HG02571 (cell line): ENCODE measurements around the gene CD22.
"Not testable (repeated sequence)": the region's sequence is repeated elsewhere in the genome, so short reads cannot be mapped to it uniquely, and the experiment has no call there.

Experiments used
- ATAC-seq: cut with Tn5 transposase; IDR thresholded peaks from one replicate; pipeline ENCODE4 v1.9.1; 2021; ENCODE audit warnings: mild to moderate bottlenecking, moderate library complexity; ENCODE audit not compliant: unreplicated experiment

CD22 gene

DNA sequence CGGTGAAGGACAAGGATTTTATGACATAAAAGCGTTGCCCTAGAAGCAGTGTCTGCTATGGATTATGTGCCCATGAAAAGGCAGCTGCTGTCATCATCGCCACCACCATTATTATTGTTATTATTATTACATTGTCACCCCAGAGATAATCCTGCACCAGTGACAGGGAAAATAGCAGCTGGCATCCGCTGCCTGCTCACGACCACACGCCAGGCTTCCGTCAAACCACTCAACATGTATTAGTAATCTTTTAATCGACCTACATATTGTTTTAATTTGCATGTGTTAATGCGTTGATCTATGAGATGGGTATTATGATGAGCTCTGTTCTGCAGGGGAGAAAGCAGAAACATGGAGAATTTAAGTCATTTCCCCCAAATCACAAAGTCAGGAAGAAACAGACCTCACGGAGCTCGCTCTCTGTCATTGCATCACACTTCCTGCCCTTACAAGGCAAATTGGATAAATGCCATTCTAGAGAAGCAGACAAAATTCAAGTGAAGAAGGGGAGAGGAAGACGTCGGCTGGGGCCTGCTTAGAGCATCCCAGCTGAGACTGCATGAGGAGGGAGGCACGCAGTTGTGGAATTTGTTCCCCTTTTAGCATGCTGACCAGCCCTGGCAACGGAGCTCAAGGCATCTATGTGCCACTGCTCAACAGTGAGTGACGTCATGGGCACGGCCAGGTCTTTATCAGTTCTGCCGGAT lies 29.0 kb downstream of the CD22 start, which contains the start of gene FFAR3:
FFAR3 (plus strand) TSS at position 594 of the 707 bp plus-strand sequence. CDS start 431 bp downstream, outside the sequence.
- ATAC-seq, result no peak

DNA sequence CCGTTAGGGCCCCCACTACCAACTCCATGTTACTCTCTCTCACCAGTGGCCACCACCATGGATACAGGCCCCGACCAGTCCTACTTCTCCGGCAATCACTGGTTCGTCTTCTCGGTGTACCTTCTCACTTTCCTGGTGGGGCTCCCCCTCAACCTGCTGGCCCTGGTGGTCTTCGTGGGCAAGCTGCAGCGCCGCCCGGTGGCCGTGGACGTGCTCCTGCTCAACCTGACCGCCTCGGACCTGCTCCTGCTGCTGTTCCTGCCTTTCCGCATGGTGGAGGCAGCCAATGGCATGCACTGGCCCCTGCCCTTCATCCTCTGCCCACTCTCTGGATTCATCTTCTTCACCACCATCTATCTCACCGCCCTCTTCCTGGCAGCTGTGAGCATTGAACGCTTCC lies 29.8 kb downstream of the CD22 start:
- ATAC-seq, result not testable (repeated sequence)

DNA sequence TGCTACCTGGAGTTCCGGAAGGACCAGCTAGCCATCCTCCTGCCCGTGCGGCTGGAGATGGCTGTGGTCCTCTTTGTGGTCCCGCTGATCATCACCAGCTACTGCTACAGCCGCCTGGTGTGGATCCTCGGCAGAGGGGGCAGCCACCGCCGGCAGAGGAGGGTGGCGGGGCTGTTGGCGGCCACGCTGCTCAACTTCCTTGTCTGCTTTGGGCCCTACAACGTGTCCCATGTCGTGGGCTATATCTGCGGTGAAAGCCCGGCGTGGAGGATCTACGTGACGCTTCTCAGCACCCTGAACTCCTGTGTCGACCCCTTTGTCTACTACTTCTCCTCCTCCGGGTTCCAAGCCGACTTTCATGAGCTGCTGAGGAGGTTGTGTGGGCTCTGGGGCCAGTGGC lies 30.4 kb downstream of the CD22 start:
- ATAC-seq, result not testable (repeated sequence)

DNA sequence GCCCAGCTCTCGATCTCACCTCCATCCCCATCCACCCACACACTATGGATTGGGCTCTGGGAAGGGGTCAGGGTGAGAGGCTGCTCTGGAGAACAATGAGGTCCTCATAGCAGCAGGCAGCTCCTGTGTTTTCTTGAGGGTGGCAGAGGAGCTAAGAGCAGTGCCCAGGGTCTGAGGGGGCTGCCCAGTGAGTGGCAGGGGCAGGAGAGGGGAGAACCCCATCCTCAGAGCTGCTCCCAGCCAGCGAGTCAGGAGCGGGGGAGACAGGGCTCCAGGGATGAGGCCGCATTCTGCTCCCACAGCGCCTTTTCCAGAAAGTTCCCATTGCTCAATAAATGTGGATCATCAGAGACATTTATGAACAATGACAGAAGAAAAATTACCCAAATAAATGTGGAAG lies 31.1 kb downstream of the CD22 start:
- not testable (repeated sequence) for ATAC-seq

DNA sequence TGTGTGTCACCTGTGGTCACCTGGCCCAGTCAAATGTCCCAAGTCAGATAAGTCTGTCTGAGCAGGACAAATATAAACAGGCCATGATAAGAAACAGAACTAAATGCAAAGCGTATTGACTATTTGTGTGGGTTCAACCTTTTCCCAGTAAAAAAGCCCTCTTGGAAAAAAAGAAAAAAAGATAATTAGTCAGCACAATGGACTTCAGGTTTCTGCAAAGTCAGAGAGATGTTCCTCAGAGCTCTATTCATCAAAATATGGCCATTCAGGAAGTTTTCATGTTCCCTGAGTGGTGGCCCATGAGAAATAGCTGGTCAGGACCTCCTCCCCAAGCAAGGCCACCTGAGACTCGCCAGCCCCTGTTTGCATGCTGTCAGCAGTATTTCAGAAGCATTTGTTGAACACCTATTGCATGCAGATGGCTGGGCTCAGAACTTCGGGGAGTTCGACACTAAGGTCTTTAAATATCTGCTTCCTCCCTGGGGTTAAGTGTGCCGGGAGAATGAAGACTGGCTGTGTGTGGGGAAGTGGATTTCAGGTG lies 32.0 kb downstream of the CD22 start:
- ATAC-seq, result no peak

DNA sequence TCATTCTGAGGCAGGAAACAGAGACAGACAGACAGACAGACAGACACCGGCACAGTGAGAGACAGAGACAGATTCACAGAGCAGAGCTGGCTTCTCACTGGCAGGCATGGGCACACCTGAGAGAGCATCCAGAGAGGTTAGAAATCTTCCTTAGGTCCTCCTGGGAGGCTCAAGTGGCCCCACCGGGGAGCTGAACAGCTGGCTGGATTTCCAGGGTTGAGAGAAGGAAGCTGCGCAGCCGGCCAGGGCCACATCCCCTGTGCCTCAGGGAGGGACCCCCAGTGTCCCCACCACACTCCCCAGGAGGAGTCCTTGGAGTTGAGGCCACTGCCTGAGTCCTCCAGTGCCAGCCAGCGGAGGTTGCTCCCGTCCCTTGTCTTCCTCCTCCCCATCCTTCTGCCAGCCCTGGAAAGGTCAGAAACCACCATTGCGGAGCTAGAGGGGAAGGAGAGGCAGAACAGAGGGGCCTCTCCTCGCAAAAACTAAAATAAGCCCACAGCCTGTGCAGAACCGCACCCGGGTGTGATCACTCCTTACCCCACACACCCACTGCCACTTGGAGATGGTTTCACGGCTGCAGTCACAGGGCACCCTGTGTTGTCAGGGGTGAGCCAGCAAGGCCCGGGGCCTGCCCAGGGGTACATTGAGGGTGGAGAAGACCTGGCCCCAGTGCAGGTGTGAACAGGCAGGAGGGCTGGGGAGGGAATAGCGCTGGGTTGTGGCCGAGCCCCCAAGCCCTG lies 33.4 kb downstream of the CD22 start:
- no peak for ATAC-seq

DNA sequence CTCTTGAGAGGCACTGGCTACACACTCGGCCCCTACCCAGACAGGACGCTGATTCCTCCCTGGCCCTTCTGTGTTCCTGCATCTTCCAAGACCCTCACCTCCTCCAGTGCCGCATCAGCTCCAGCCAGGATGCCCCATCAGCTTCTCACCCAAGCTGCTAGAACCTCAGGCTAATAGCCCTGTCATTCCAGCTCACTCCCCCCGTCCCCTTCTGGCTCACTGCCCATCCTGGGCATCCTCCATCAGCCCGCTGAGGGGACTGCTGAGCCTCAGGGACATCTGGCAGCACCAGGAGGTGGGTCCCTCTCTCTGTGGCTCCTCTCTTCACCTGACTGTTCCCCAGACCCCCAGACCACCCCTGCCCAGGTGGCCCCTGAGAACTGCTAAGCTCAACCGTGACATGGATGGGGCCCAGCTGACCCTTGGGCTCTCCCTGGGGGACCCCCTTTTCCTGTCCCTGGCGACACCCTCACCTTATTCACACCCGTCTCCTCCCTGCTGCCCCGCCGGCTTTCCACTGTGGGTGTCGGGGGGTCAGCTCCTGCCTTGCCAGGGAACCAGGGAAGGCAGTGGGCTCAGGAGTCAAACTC lies 34.1 kb downstream of the CD22 start:
- no peak for ATAC-seq

DNA sequence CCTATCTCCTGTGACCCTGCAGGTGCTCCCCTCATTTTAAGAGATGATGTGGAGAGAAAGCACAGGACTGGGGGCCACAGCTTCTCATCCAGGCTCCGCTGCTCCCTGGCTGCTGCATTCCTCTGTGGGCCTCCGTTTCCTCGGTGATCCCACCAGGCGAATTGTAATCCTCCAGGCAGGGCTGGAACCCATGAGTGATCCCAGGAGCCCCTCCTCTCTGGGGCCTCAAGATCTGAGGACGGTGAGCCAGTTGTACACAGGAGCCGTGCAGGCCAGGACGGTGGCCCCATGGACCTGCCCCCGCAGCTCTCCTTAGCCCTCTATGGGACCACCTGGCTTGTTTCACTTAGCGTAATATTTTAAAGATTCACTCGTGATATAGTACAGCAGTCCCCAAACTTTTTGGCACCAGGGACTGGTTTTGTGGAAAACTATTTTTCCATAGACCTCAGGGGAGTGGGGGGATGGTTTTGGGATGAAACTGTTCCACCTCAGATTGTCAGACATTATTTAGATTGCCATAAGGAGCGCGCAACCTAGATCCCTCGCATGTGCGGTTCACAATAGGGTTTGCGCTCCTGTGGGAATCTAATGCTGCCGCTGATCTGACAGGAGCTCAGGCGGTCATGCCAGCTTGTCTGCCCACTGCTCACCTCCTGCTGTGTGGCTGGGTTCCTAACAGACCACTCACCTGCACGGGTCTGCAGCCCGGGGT lies 34.9 kb downstream of the CD22 start:
- ATAC-seq, result no peak

DNA sequence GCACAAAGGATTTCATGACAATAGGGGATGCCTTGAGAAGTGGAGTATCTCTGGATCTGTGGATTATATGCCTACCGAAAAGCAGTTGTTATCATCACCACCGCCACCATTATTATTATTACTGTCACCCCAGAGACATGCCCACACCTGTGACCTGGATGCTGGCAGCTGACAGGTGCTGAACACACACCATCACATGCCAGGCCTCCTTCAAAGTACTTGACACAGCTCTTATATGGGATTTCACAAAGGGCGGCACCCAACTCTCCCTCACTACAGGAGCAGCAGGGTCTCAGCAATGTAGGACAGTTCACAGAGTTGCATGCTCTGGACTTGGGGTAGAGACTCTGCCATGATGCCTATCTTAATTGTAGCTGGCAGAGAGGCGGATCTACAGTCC lies 36.3 kb downstream of the CD22 start:
- ATAC-seq, result no peak

DNA sequence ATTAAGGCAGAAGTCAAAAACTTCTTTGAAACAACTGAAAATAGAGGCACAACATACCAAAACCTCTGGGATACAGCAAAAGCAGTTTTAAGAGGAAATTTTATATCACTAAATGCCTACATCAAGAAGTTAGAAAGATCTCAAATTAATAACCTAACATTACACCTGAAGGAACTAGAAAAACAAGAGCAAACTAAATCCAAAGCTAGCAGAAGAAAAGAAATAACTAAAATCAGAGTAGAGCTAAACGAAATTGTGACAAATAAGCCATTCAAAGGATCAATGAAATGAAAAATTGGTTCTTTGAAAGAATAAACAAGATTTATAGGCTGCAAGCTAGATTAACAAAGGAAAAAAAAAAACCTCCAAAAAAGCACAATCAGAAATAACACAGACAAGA lies 39.4 kb downstream of the CD22 start:
- ATAC-seq, result no peak

DNA sequence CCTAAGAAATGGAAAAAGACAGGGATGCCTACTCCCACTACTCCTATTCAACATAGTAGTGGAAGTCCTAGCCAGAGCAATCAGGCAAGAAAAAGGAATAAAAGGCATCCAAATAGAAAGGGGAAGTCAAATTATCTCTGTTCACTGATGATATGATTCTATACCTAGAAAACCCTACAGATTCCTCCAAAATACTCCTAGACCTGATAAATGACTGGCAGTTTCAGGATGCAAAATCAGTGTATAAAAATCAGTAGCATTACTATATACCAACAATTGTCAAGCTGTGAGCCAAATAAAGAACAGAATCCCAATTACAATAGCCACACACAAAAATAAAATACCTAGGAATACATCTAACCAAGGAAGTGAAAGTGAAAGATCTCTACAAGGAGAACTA lies 40.5 kb downstream of the CD22 start:
- ATAC-seq, result no peak

DNA sequence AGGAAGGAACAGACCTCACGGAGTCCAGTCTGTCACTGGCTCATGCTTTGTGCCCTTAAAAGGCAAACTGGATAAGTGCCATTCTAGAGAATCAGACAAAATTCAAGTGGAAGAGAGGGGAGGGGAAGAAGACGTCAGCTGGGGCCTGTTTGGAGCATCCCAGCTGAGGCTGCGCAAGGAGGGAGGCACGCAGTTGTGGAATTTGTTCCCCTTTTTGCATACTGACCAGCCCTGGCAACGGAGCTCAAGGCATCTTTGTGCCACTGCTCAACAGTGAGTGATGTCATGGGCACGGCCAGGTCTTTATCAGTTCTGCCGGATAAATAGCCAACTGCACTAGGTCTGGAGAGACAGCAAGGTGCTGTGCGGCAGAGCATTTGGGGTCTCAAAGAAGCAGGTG lies 41.7 kb downstream of the CD22 start, which contains the start of gene GPR42:
GPR42 (plus strand) TSS at position 347 of the 400 bp plus-strand sequence. CDS start 292 bp downstream, outside the sequence.
- no peak for ATAC-seq

DNA sequence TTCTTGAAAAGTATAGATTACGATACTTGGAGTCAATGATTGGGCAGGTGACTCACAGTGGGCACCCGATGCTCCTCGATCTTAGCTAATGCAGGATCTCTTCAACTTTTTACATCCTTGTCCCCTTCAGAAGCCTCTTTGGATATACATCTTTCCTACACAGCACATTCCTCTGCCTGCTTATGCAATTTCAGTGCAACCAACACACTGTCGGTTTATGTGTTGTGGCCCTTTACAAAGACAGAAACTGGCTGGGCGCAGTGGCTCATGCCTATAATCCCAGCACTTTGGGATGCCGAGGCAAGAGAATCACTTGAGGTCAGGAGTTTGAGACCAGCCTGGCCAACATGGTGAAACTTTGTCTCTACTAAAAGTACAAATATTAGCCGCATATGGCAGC lies 44.5 kb downstream of the CD22 start:
- no peak for ATAC-seq

DNA sequence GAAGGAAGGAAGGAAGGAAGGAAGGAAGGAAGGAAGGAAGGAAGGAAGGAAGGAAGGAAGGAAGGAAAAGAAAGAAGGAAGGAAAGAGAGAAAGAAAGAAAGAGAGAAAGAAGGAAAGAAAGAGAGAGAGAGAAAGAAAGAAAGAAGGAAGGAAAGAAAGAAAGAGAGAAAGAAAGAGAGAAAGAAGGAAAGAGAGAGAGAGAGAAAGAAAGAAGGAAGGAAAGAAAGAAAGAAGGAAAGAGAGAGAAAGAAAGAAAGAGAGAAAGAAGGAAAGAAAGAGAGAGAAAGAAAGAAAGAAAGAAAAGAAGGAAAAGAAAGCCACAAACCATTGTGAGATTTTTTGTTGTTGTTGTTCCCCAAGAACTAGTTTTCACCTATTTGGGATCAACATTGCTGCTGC lies 45.0 kb downstream of the CD22 start:
- not testable (repeated sequence) for ATAC-seq

DNA sequence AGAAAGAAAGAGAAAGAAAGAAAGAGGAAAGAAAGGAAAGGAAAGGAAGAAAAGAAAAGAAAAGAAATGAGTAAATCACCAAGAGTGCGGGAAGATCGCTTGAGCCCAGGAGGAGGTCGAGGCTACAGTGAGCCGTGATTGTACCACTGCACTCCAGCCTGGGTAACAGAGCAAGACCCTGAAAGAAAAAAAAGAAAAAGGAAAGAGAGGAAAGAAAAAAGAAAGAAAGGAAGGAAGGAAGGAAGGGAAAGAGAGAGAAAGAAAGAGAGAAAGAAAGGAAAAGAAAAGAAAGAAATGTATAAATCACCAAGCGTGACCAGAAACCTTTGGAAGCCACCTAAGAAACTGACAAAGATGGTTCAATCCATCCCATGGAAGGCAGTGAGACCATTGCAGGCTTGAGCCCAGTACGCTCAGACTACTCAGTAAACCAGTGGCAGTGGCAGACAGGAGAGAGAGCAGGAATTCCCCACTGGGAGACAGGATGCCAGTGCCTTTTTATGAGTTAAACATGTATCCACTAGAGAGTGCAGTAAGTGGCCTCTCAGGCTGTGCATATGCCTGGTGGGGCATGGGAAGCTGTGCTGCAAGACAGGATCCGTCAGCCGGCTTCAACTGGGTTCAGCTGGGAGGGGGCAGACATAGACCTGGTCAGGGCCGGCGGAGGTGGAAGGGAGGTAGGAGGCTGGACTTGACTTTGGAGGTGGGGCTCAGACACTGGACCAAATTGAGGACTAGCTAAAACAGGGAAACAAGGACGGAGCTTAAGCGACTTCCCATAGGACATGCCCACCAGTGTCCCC lies 46.7 kb downstream of the CD22 start:
- ATAC-seq, result no peak

DNA sequence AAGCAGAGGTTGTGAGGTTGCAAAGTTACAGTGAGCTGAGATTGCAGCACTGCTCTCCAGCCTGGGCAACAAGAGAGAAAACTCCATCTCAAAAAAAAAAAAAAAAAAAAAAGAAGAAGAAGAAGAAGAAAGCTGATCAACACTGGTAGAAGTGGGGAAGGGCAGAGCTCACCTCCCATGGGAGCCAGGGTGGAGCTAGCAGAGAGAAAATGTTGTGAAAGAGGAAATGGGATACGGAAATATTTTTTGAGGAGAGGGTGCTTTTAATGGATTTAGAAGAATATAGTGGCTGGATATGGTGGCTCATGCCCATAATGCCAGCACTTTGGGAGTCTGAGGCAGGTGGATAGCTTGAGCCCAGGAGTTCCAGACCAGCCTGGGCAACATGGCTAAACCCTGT lies 48.7 kb downstream of the CD22 start:
- ATAC-seq, result no peak

DNA sequence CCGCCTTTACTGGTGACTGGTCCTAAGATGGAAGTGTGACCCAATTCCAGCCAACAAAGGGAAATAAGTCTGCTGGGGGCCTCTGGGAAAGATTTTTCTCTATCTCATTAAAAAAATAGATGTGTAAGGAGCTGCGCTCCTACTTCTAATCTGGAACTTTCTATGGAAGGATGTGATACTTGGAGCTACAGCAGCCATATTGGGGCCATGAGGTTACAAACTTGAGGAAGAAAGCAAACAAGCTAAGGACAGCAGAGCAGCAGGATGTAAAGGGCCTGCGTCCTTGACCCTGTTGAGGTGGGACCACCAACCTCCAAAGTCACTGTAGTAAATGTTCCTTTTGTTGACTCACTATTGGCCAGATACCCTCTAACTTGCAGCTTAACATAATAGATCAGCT lies 49.4 kb downstream of the CD22 start:
- no peak for ATAC-seq

DNA sequence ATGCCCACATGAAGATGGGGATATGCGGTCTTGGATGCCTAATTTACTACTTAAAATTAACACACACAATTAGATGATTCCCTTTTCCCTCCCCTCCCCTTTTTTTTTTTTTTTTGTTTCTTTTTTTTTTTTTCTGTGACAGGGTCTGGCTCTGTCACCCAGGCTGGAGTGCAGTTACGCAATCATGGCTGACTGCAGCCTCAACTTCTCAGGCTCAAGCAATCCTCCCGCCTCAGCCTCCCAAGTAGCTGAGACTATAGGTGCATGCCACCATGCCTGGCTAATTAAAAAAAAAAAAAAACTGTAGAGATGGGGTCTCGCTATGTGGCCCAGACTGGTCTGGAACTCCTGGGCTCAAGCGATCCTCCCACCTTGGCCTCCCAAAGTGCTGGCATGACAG lies 50.6 kb downstream of the CD22 start:
- not testable (repeated sequence) for ATAC-seq

DNA sequence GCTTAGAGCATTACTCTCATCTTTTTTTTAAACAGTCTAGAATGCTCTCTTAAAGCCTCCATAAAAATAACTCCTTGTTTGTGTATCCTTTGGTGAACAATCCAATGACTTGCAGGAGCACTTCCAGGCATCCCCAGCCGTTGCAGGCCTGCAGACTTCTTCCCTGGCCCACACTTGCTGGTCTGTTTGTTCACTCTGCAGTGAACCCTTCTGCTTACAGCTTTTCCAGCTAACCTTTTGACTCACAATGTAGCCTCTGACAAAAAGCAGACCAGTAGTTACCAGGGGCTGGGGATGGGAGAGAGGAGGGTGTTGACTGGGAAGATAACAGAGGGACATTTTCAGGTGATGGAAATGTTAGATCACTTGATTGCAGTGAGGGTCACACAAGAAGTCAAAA lies 51.0 kb downstream of the CD22 start:
- no peak for ATAC-seq

DNA sequence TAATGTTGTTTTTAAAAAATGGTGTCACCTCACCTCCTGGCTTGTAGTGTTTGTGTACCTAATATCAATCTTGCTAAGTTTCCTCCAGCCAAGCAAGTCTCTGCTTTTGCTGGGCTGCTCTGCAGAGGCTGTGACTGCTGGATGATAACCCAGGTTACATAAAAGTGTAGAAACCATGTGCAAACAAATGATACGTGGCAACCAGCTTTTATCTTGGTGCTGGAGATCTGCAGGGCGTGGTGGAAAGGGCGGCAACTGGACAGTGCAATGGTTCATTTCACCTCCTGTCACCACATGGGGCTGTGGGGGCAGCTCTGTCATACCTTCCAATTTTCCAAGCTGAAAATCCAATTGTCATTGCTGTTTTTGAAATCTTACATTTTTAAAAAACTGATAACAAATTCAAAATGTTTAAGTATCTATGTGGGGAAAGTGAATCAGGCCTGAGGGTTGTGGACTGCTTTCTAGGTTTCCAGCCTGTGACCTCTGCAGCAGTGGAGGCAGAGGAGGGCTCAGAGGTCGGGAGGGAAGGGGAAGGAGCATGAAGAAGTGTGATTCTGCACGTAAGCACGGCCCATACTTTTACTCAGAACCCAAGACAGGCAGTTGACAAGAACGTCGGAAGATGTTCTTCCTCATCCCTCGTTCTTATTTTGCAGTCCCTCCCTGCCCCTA lies 51.6 kb downstream of the CD22 start:
- ATAC-seq, result no peak
